K562 (cell line): ENCODE data around the gene SLCO2A1. TPM values are rescaled to one million over a fixed set of nuclear protein-coding genes. Genes with fewer than 3 reads are reported as not detected.

Source experiments
- FOS ChIP-seq: IDR thresholded peaks from 3 replicates; pipeline ENCODE4 v1.6.1; 2011; ENCODE audit not compliant: insufficient read length; ENCODE audit errors: extremely low read depth
- GTF2F1 ChIP-seq: IDR thresholded peaks from 2 replicates; pipeline ENCODE4 v1.6.1; 2011; ENCODE audit warnings: low read depth, low read length, improper control_type of control experiment
- HDAC3 ChIP-seq: fragments of 450-650 bp; IDR thresholded peaks from 2 replicates; pipeline ENCODE4 v1.6.1; 2018; ENCODE audit warnings: borderline replicate concordance, mild to moderate bottlenecking, moderate library complexity; ENCODE audit not compliant: partially characterized antibody
- LCOR ChIP-seq: sonication (generic); formaldehyde crosslinking; IDR thresholded peaks from 2 replicates; pipeline ENCODE4 v1.8.0; 2022; ENCODE audit warnings: mild to moderate bottlenecking, missing genetic modification reagents
- RERE ChIP-seq: sonication (generic); formaldehyde crosslinking; IDR thresholded peaks from 2 replicates; pipeline ENCODE4 v1.8.0; 2023; ENCODE audit warnings: missing genetic modification reagents, mild to moderate bottlenecking, borderline replicate concordance
- SREBF2 ChIP-seq: sonication (generic); formaldehyde crosslinking; IDR thresholded peaks from 2 replicates; pipeline ENCODE4 v1.4.0; 2020; ENCODE audit warnings: mild to moderate bottlenecking, missing genetic modification reagents
- SUPT5H ChIP-seq: fragments of 450-650 bp; IDR thresholded peaks from 2 replicates; pipeline ENCODE4 v1.6.1; 2016
- TEAD4 ChIP-seq, 2 experiments: sonication (generic) in 1 of 2; formaldehyde crosslinking in 1 of 2; IDR thresholded peaks; 2 replicates each; pipeline versions ENCODE4 v1.6.1 to v1.8.0; 2012 to 2022; ENCODE audit warnings: borderline replicate concordance in 1 of 2, inconsistent platforms in 1 of 2, low read length in 1 of 2, mild to moderate bottlenecking in 1 of 2, missing genetic modification reagents in 1 of 2
- ZBTB33 ChIP-seq: sonication (generic); formaldehyde crosslinking; IDR thresholded peaks from 2 replicates; pipeline ENCODE4 v1.8.1; 2023; ENCODE audit warnings: mild to moderate bottlenecking, missing genetic modification reagents
- ZBTB9 ChIP-seq: fragments of 450-650 bp; formaldehyde crosslinking; IDR thresholded peaks from 2 replicates; pipeline ENCODE4 v1.4.0; 2020; ENCODE audit warnings: mild to moderate bottlenecking, moderate library complexity
- ZHX1 ChIP-seq: fragments of 150-350 bp; conservative IDR thresholded peaks from 2 replicates; pipeline ENCODE4 v1.6.1; 2014; ENCODE audit warnings: low read length
- ZNF165 ChIP-seq: fragments of 250-450 bp; sonication (Bioruptor Pico); IDR thresholded peaks from 2 replicates; pipeline ENCODE4 v1.4.0; 2020; ENCODE audit warnings: borderline replicate concordance
- ZNF431 ChIP-seq: sonication (generic); formaldehyde crosslinking; IDR thresholded peaks from 2 replicates; pipeline ENCODE4 v1.8.0; 2022; ENCODE audit warnings: mild to moderate bottlenecking, missing genetic modification reagents
- ZNF561 ChIP-seq: fragments of 450-650 bp; formaldehyde crosslinking; conservative IDR thresholded peaks from 2 replicates; pipeline ENCODE4 v1.4.0; 2020; ENCODE audit warnings: mild to moderate bottlenecking, moderate library complexity
- polyA plus RNA-seq, 8 experiments: library from polyadenylated mRNA; depleted of rRNA in 4 of 8; stranded (reverse) in 5 of 8; unstranded in 3 of 8; fragments of >200 nt; fragmentation: Nextera tagmentation in 2 of 8; fragmentation: Illumina TruSeq in 1 of 8; extraction: Ambion mirVana in 2 of 8; extraction: Trizol in 1 of 8; gene quantifications; 2 replicates each; pipeline versions ENCODE4 v1.2.1 to v1.2.3, GENCODE V29; 2011 to 2014; ENCODE audit warnings: inconsistent platforms in 1 of 8, missing spikeins in 1 of 8
- total RNA-seq, 7 experiments: library from RNA; depleted of rRNA in 6 of 7; stranded (reverse); fragments of >200 nt in 6 of 7; fragmentation: Illumina TruSeq in 2 of 7; extraction: Trizol in 2 of 7; gene quantifications; 2 replicates each; pipeline versions ENCODE4 v1.2.1 to v1.2.3, GENCODE V29; 2011 to 2021; ENCODE audit warnings: low replicate concordance in 1 of 7
- TF ChIP-seq, protein P1 (sequence below), 2 experiments: fragments of 450-650 bp; IDR thresholded peaks; 2 replicates each; pipeline ENCODE4 v1.6.1; 2016

Gene SLCO2A1
- total and polyA plus RNA-seq, 9 of the 15 experiments (the other 6 are each of a cell fraction or from before 2014, with no cell fraction given), result 0.16 to 1.0 TPM; not detected in 7

DNA sequence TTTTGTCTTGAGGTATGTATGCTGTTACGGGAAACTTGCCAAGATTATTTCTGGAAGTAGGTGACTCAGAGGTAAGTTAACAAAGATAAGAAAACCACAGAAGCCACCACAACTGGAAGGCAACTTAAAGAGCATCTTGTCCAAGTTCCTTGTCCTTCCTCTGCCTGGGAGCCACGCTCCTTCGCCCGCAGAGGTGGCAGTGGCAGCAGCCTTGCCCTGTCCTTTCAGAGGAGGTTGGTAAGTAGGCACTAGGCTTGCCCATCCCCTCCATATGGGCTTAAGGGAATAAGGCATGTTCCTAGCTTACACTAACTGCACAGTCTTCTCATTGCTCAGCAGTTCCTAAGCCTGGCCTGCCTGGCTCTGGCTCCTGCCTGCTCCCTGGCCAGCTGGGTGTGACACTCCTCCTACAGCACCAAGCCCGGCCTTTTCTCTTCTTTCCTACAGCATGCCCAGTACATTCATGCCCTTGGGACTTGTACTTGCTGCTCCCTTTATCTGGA lies 86.0 kb downstream of the SLCO2A1 start (continued):
- TF ChIP-seq RERE (CRISPR knock-in tag) (no peak), SREBF2 (no peak), ZBTB9 (CRISPR knock-in tag) (no peak), ZNF431 (CRISPR knock-in tag) (no peak), SUPT5H (no peak), LCOR (CRISPR knock-in tag) (no peak), ZBTB33 (no peak), FOS (peak; percentile 30), HDAC3 (peak; percentile 45), ZNF165 (no peak), ZNF561 (CRISPR knock-in tag) (no peak), TEAD4 (IDR thresholded peaks at IDR 0.05; ENCODE audit: low read length) (peak; percentile 87), TEAD4 (CRISPR knock-in tag; IDR thresholded peaks at IDR 0.05; ENCODE audit: borderline replicate concordance) (no peak), GTF2F1 (no peak), ZHX1 (no peak)
- TF ChIP-seq, protein P1, sequence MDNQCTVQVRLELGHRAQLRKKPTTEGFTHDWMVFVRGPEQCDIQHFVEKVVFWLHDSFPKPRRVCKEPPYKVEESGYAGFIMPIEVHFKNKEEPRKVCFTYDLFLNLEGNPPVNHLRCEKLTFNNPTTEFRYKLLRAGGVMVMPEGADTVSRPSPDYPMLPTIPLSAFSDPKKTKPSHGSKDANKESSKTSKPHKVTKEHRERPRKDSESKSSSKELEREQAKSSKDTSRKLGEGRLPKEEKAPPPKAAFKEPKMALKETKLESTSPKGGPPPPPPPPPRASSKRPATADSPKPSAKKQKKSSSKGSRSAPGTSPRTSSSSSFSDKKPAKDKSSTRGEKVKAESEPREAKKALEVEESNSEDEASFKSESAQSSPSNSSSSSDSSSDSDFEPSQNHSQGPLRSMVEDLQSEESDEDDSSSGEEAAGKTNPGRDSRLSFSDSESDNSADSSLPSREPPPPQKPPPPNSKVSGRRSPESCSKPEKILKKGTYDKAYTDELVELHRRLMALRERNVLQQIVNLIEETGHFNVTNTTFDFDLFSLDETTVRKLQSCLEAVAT (IDR thresholded peaks at IDR 0.05), result peak in 1 of 2 experiments; percentile 96; a peak in 2 of 4 replicates
